A549 (cell line): ENCODE data around the gene ABLIM3. TPM values are rescaled to one million over a fixed set of nuclear protein-coding genes. Genes with fewer than 3 reads are reported as not detected.

Experiments
- ATAC-seq, 2 experiments: fragments of 200-7000 bp in 1 of 2; fragments of >200 bp in 1 of 2; cut with Nextera tagmentation in 1 of 2; cut with Tn5 transposase in 1 of 2; 3 replicates each; pipeline versions ENCODE4 v1.8.0 to v1.9.1; 2018 to 2020; ENCODE audit warnings: mild to moderate bottlenecking in 1 of 2, moderate library complexity in 1 of 2
- CTCF ChIA-PET: fragments of 300-600 bp; sonication (Branson Sonifier 250); formaldehyde crosslinking; extraction: SDS; loops from one replicate; lab custom pipeline; 2021; ENCODE audit warnings: antibody characterized with exemption, inconsistent platforms; lab: Yijun Ruan, JAX
- POLR2A ChIA-PET: fragments of 350-600 bp; formaldehyde crosslinking; extraction: SDS; loops from one replicate; lab custom pipeline; 2021; ENCODE audit warnings: antibody characterized with exemption, inconsistent platforms; lab: Yijun Ruan, JAX
- DNase-seq, 2 experiments: peaks; one replicate each; pipeline versions ENCODE4 v3.0.0 to v3.0.0-alpha.2; 2011 to 2016; ENCODE audit warnings: low read depth in 1 of 2, low spot score in 1 of 2
- FAIRE-seq: peaks from 2 replicates; lab custom pipeline; 2011; peaks lifted over from hg19 to GRCh38; lab: Jason Lieb, UNC
- H3K27ac ChIP-seq, 2 experiments: fragments of >200 bp; sonication (Bioruptor Twin); formaldehyde crosslinking; 3 replicates each; pipeline ENCODE4 v1.5.1; 2016 to 2017
- H3K4me1 ChIP-seq: fragments of >200 bp; sonication (Bioruptor Twin); formaldehyde crosslinking; 3 replicates; pipeline ENCODE4 v1.6.1; 2016
- H3K4me2 ChIP-seq: fragments of >200 bp; sonication (Bioruptor Twin); formaldehyde crosslinking; 3 replicates; pipeline ENCODE4 v1.6.1; 2016
- H3K4me3 ChIP-seq: fragments of >200 bp; sonication (Bioruptor Twin); formaldehyde crosslinking; 3 replicates; pipeline ENCODE4 v1.5.1; 2016
- H3K9me3 ChIP-seq: fragments of >200 bp; sonication (Bioruptor Twin); formaldehyde crosslinking; 3 replicates; pipeline ENCODE4 v1.6.1; 2016
- ATOH8 ChIP-seq: fragments of 250-450 bp; sonication (Bioruptor Pico); IDR thresholded peaks from 2 replicates; pipeline ENCODE4 v1.5.0; 2020; ENCODE audit warnings: low read depth, mild to moderate bottlenecking, moderate library complexity
- CBX2 ChIP-seq: fragments of 200-600 bp; sonication (generic); IDR thresholded peaks from 2 replicates; pipeline ENCODE4 v1.6.1; 2016; ENCODE audit warnings: low read depth, mild to moderate bottlenecking, borderline replicate concordance
- CBX8 ChIP-seq: fragments of 200-600 bp; sonication (generic); IDR thresholded peaks from 2 replicates; pipeline ENCODE4 v1.6.1; 2016
- CHD2 ChIP-seq: fragments of 150-350 bp; IDR thresholded peaks from 2 replicates; pipeline ENCODE4 v1.6.1; 2014; ENCODE audit warnings: low read length; ENCODE audit not compliant: partially characterized antibody
- CHD4 ChIP-seq: fragments of 200-600 bp; sonication (generic); IDR thresholded peaks from 2 replicates; pipeline ENCODE4 v1.6.1; 2016; ENCODE audit warnings: antibody characterized with exemption, mild to moderate bottlenecking, borderline replicate concordance
- CTCF ChIP-seq: fragments of >200 bp; sonication (Bioruptor Twin); formaldehyde crosslinking; IDR thresholded peaks from 3 replicates; pipeline ENCODE4 v1.5.1; 2016
- E2F6 ChIP-seq: IDR thresholded peaks from 2 replicates; pipeline ENCODE4 v1.6.1; 2012; ENCODE audit warnings: low read depth, borderline replicate concordance
- EHF ChIP-seq: fragments of 250-450 bp; sonication (Bioruptor Pico); IDR thresholded peaks from 2 replicates; pipeline ENCODE4 v1.5.0; 2020; ENCODE audit warnings: mild to moderate bottlenecking
- FOSB ChIP-seq: fragments of 250-450 bp; sonication (Bioruptor Pico); IDR thresholded peaks from 2 replicates; pipeline ENCODE4 v1.5.0; 2020; ENCODE audit warnings: mild to moderate bottlenecking, moderate library complexity
- HOXB5 ChIP-seq: fragments of 250-450 bp; sonication (Bioruptor Pico); IDR thresholded peaks from 2 replicates; pipeline ENCODE4 v1.5.0; 2020; ENCODE audit warnings: mild to moderate bottlenecking, moderate library complexity
- KDM1A ChIP-seq: fragments of 200-600 bp; sonication (generic); IDR thresholded peaks from 2 replicates; pipeline ENCODE4 v1.6.1; 2016; ENCODE audit warnings: low read depth, mild to moderate bottlenecking
- MAFK ChIP-seq: fragments of 450-650 bp; IDR thresholded peaks from 2 replicates; pipeline ENCODE4 v1.6.1; 2014; ENCODE audit not compliant: partially characterized antibody
- MAX ChIP-seq: IDR thresholded peaks from 2 replicates; pipeline ENCODE4 v1.6.1; 2012
- MYC ChIP-seq: IDR thresholded peaks from 2 replicates; pipeline ENCODE4 v1.6.1; 2012; ENCODE audit warnings: mild to moderate bottlenecking, inconsistent platforms, low read length, improper control_type of control experiment, borderline replicate concordance
- NR3C1 ChIP-seq: fragments of >200 bp; sonication (Bioruptor Twin); formaldehyde crosslinking; IDR thresholded peaks from 3 replicates; pipeline ENCODE4 v1.6.1; 2017
- PHF8 ChIP-seq: fragments of 200-600 bp; sonication (generic); IDR thresholded peaks from 2 replicates; pipeline ENCODE4 v1.6.1; 2016; ENCODE audit warnings: low read depth, mild to moderate bottlenecking, antibody characterized with exemption, moderate library complexity, borderline replicate concordance
- RCOR1 ChIP-seq: fragments of 150-350 bp; IDR thresholded peaks from 2 replicates; pipeline ENCODE4 v1.6.1; 2014; ENCODE audit warnings: antibody characterized with exemption, low read length, low read depth
- REST ChIP-seq: fragments of 200-600 bp; sonication (generic); IDR thresholded peaks from 2 replicates; pipeline ENCODE4 v1.6.1; 2016; ENCODE audit warnings: antibody characterized with exemption, mild to moderate bottlenecking, moderate library complexity
- RNF2 ChIP-seq: fragments of 200-600 bp; sonication (generic); IDR thresholded peaks from 2 replicates; pipeline ENCODE4 v1.6.1; 2016; ENCODE audit warnings: low read depth, mild to moderate bottlenecking, antibody characterized with exemption, moderate library complexity, borderline replicate concordance
- SMC3 ChIP-seq: fragments of >200 bp; sonication (Bioruptor Twin); formaldehyde crosslinking; IDR thresholded peaks from 3 replicates; pipeline ENCODE4 v1.6.1; 2018; ENCODE audit warnings: inconsistent platforms
- TFCP2L1 ChIP-seq: fragments of 250-450 bp; sonication (Bioruptor Pico); IDR thresholded peaks from 2 replicates; pipeline ENCODE4 v1.5.0; 2021; ENCODE audit warnings: mild to moderate bottlenecking
- TP53 ChIP-seq: fragments of 250-450 bp; sonication (Bioruptor Pico); IDR thresholded peaks from 2 replicates; pipeline ENCODE4 v1.5.0; 2021; ENCODE audit warnings: mild to moderate bottlenecking, moderate library complexity
- ZFP36 ChIP-seq: fragments of 450-650 bp; IDR thresholded peaks from 2 replicates; pipeline ENCODE4 v1.6.1; 2014; ENCODE audit warnings: borderline replicate concordance; ENCODE audit not compliant: partially characterized antibody
- ZNF302 ChIP-seq: fragments of 250-450 bp; sonication (Bioruptor Pico); IDR thresholded peaks from 2 replicates; pipeline ENCODE4 v1.9.0; 2021; ENCODE audit warnings: inconsistent platforms, mild to moderate bottlenecking, moderate library complexity
- ZSCAN20 ChIP-seq: fragments of 250-450 bp; sonication (Bioruptor Pico); IDR thresholded peaks from 2 replicates; pipeline ENCODE4 v1.8.0; 2022; ENCODE audit warnings: mild to moderate bottlenecking, moderate library complexity
- WGBS: methylation state at CpG from one replicate; pipeline ENCODE4 v1.1.6; 2017; ENCODE audit errors: missing lambda C conversion rate; 5-methylcytosine and 5-hydroxymethylcytosine counted together
- polyA plus RNA-seq, 4 experiments: library from polyadenylated mRNA; depleted of rRNA in 3 of 4; stranded (reverse); fragments of >200 nt; fragmentation: RNase III in 1 of 4; extraction: RNeasy Plus Mini Kit Qiagen cat#74134 plus additional on column Dnase treatment in 1 of 4; gene quantifications; 2 replicates in 3 of 4; 3 replicates in 1 of 4; pipeline ENCODE4 v1.2.3, GENCODE V29; 2011 to 2017

The ABLIM3 gene
- polyA plus RNA-seq, 2 of the 4 experiments (the other 2 are of a cell fraction): 2.7 to 3.0 TPM

GRCh38 chr5:149213264-149213880 lies 72.1 kb downstream of the ABLIM3 start (continued):
- no peak for TF ChIP-seq CTCF
- no peak for TF ChIP-seq RNF2
- TF ChIP-seq TFCP2L1 (CRISPR knock-in tag): no peak
- TF ChIP-seq NR3C1: no peak
- TF ChIP-seq CBX8: no peak
- TF ChIP-seq MAX: no peak
- no peak for TF ChIP-seq RCOR1
- no peak for TF ChIP-seq CHD2
- TF ChIP-seq KDM1A: no peak
- no peak for TF ChIP-seq ZNF302 (CRISPR knock-in tag)
- TF ChIP-seq CHD4: no peak
- no peak for TF ChIP-seq EHF (CRISPR knock-in tag)
- no peak for TF ChIP-seq MYC

- no peak for DNase-seq
- TF ChIP-seq E2F6 (no peak), MAFK (no peak), FOSB (CRISPR knock-in tag) (no peak), CHD4 (no peak), RCOR1 (no peak), HOXB5 (no peak), REST (no peak), ATOH8 (CRISPR knock-in tag) (no peak), MYC (no peak), RNF2 (no peak), SMC3 (no peak), CHD2 (no peak), ZFP36 (no peak), CBX2 (no peak), PHF8 (no peak), ZSCAN20 (CRISPR knock-in tag) (no peak), TP53 (CRISPR knock-in tag) (no peak), ZNF302 (CRISPR knock-in tag) (no peak)
- ATAC-seq: no peak
- Histone ChIP-seq H3K9me3 (no peaks in the 10 kb centered on the region), H3K27ac (no peak overlapping the region), H3K4me1 (no peaks in the 10 kb centered on the region), H3K4me2 (no peak overlapping the region), H3K4me3 (no peak overlapping the region)
- no peak for FAIRE-seq
- 72% methylated on average over 5 of the region's 5 CpGs for WGBS
- CTCF ChIA-PET: interaction anchor here (0.7 to 6.7 kb wide), 4 partner anchors 14 to 235 kb away, joined by 3 to 34 read pairs (median 4); partner anchors contain the start of gene ABLIM3
- POLR2A ChIA-PET: no interaction called here
These were observed 74.3 kb downstream of the ABLIM3 start for GRCh38 chr5:149215478-149216090.
